ENCODE data around the gene HID1. TPM values are rescaled to one million over a fixed set of nuclear protein-coding genes. Genes with fewer than 3 reads are reported as not detected.

HID1 gene
- total RNA-seq, 1 donor from 2014 or later = 28.5 TPM

GRCh38 chr17:74922172-74922571 lies 50.4 kb downstream of the HID1 start:
- TF ChIP-seq CTCF (IDR thresholded peaks at IDR 0.05; ENCODE audit: insufficient read depth, low read length, poor library complexity, severe bottlenecking) = no peak
- no peak overlapping the region for H3K4me3 ChIP-seq (ENCODE audit: low read depth, low read length)
- peaks cover 76% of the 10 kb centered on the region for H3K27me3 ChIP-seq (ENCODE audit: control insufficient read depth, insufficient read depth, low read length)
- H3K36me3 ChIP-seq (ENCODE audit: control insufficient read depth, insufficient read depth, low read length) = no peaks in the 10 kb centered on the region
- DNase-seq (ENCODE audit: low read depth) = no peak

GRCh38 chr17:74921769-74922168 lies 50.8 kb downstream of the HID1 start:
- Histone ChIP-seq H3K4me3 (ENCODE audit: low read depth, low read length) (no peak overlapping the region), H3K27me3 (ENCODE audit: control insufficient read depth, insufficient read depth, low read length) (peaks cover 73% of the 10 kb centered on the region), H3K36me3 (ENCODE audit: control insufficient read depth, insufficient read depth, low read length) (no peaks in the 10 kb centered on the region)
- TF ChIP-seq CTCF (IDR thresholded peaks at IDR 0.05; ENCODE audit: insufficient read depth, low read length, poor library complexity, severe bottlenecking) = no peak
- no peak for DNase-seq (ENCODE audit: low read depth)

- Histone ChIP-seq H3K36me3 (ENCODE audit: control insufficient read depth, insufficient read depth, low read length) (no peaks in the 10 kb centered on the region), H3K27me3 (ENCODE audit: control insufficient read depth, insufficient read depth, low read length) (peaks cover 70% of the 10 kb centered on the region), H3K4me3 (ENCODE audit: low read depth, low read length) (no peak overlapping the region)
- TF ChIP-seq CTCF (IDR thresholded peaks at IDR 0.05; ENCODE audit: insufficient read depth, low read length, poor library complexity, severe bottlenecking) = no peak
- no peak for DNase-seq (ENCODE audit: low read depth)
These were observed 51.4 kb downstream of the HID1 start for GRCh38 chr17:74921026-74921681.

GRCh38 chr17:74920642-74921025 lies 51.9 kb downstream of the HID1 start:
- peaks cover 65% of the 10 kb centered on the region for H3K27me3 ChIP-seq (ENCODE audit: control insufficient read depth, insufficient read depth, low read length)
- no peak for DNase-seq (ENCODE audit: low read depth)
- no peaks in the 10 kb centered on the region for H3K36me3 ChIP-seq (ENCODE audit: control insufficient read depth, insufficient read depth, low read length)
- TF ChIP-seq CTCF (IDR thresholded peaks at IDR 0.05; ENCODE audit: insufficient read depth, low read length, poor library complexity, severe bottlenecking) = no peak
- H3K4me3 ChIP-seq (ENCODE audit: low read depth, low read length) = no peak overlapping the region

- no peak for DNase-seq (ENCODE audit: low read depth)
- Histone ChIP-seq H3K36me3 (ENCODE audit: control insufficient read depth, insufficient read depth, low read length) (no peaks in the 10 kb centered on the region), H3K4me3 (ENCODE audit: low read depth, low read length) (no peak overlapping the region), H3K27me3 (ENCODE audit: control insufficient read depth, insufficient read depth, low read length) (peaks cover 62% of the 10 kb centered on the region)
- TF ChIP-seq CTCF (IDR thresholded peaks at IDR 0.05; ENCODE audit: insufficient read depth, low read length, poor library complexity, severe bottlenecking) = no peak
These were observed 52.3 kb downstream of the HID1 start for GRCh38 chr17:74920306-74920620.
